T-helper 1 cell treated with Interleukin-12 subunit alpha and Interleukin-12 subunit beta and Interleukin-4 antibody, amounts not matched to agents 30 ng/mL and 1 ng/mL, for 36 hours (primary cell): ENCODE results near the gene SLC1A5. TPM values are rescaled to one million over a fixed set of nuclear protein-coding genes. Genes with fewer than 3 reads are reported as not detected.

ENCODE experiments used
- intact Hi-C: fragments of 100-400 bp; cut with micrococcal nuclease; formaldehyde crosslinking; loops from one replicate; pipeline ENCODE4 v1.15.1; 2024
- total RNA-seq: library from RNA; stranded (reverse); gene quantifications from 2 replicates; pipeline ENCODE4 v1.2.3, GENCODE V29; 2022

The SLC1A5 gene
- total RNA-seq, 1 donor from 2014 or later = 142 TPM

DNA sequence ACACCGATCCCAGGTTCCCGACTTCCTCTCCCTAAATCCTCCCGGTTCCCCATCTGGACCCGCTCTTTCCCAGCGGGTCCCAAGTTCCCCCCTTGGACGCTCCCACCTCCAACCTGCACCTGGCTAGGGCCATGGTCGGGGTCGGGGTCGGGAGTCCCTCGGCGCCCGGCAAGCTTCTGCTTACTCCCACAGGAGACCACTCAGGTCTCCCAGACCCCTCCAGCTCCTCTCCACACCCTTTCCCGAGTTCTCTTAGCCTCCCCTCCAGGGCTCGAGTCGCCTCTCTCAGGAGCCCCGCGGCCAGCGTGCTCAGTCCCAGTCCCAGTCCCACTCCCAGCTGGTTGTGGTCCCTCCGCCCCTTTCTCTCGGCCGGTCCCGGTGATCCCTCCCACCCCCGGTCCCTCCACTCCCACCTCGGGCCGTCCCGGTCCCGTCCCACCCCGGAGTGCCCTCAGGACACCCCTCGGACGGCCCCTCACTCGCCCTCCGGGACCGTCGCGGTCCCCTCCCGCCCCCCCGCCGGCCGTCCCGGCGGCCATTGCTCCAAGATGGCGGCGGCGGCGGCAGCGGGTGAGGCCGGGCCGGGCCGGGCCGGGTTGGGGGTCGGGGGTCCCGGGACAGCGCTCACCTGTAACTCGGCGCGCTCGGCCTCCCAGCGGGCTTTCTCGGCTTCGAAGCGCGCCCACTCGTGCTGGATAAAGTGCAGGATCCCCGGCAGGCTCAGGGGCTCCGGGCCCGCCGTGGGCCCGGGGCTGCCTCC is 42.7 kb downstream of the SLC1A5 start, which contains the start of gene FKRP:
Gene FKRP (plus strand): TSS at position 537 of the 760 bp plus-strand sequence. CDS start 9,394 bp downstream, outside the sequence.
- intact Hi-C loops = loop anchor here (1.0 to 5.0 kb wide), 4 partner anchors 17 to 145 kb away; partner anchors contain the start of genes CALM3 and SLC1A5

DNA sequence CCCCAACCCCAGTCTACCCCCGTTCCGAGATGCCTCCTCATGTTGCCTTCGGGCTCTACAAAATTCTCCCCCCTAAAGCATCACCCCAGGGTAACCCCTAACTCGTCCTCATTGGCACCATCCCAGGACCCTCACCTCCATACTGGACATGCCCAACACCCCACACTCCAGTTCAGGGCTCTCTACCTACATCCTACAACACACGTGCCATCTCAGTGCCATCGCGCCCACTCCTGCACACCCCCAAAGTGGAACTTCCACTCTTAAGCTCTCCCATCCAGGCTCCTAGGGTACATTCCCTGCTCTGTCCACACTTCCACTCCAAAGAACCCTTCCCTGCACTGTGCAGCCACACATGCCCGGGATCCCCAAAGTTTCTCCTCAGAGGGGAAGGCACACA is 43.4 kb downstream of the SLC1A5 start:
- intact Hi-C loops = loop anchor here (5.0 kb wide), 1 partner anchor 42 kb away; the partner anchor contains the start of gene SLC1A5

DNA sequence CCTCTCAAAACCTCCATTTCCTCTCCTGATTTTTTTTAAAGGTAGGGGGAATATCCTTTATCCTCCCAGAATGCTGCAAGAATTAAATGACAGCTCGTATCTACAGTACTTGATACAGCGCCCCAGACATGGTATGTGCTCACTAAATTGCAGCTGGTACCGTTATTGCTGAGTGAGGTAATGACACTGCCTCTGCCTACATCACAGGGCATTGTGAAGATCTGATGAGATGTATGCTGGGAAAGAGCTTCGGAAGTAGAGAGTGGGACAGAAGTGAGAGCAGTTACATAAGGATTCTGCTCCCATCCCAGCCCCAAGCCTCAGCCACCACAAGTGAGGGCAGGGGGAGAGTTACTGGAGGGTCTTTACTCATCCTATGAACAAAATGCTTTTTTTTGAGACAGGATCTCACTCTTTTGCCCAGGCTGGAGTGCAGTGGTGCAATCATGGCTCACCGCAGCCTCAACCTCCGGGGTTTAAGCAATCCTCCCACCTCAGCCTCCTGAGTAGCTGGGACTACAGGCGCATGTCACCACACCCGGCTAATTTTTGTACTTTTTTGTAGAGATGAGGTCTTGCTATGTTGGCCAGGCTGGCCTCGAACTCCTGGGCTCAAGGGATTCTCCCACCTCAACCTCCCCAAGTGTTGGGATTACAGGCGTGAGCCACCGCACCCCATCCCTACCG is 44.2 kb downstream of the SLC1A5 start:
- intact Hi-C loops = no loop called here

DNA sequence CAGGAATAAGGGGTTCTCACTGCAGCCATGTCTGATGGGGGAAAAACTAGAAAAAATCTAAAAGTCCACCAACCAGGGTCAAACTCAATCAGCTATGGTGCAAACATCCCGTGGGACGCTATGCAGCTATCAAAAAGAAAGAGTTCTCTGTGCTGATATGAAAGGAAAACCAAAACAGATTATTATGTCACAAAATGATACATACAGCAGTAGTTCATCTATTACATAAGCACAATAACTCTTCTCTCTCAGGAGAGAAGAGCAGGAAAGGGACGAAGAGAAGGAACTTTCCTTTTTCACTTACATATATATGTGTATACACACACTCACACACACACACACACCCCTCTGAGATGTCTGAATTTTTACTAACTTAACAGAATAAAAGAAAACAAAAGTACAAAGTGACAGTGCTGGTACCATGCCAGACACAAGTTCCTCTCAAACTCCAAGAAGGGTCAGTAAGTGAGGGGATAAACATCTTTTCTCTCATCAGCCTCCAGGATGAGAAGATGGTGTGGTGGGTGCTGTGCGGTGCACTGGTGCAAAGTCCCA is 45.4 kb downstream of the SLC1A5 start:
- intact Hi-C loops = no loop called here

DNA sequence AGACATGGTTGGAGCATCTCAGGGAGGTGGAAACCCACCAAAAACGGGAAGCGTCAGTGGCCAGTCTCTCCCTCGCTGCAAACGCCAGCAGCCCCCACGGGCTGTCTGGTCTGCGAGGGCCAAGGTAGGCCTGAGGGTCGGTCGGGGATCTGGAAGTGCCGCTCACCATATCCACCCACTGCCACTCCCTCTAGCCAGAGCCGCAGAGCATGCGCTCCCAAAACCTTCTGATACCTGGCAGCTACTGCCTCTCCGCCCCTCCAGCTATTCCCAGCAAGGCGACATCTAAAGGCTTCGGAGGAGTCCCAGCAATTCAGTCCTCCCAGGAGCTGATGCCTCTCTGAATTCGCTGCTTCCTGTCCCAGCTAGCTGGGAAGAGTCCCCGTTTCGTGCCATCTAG is 46.9 kb downstream of the SLC1A5 start:
- intact Hi-C loops = no loop called here

DNA sequence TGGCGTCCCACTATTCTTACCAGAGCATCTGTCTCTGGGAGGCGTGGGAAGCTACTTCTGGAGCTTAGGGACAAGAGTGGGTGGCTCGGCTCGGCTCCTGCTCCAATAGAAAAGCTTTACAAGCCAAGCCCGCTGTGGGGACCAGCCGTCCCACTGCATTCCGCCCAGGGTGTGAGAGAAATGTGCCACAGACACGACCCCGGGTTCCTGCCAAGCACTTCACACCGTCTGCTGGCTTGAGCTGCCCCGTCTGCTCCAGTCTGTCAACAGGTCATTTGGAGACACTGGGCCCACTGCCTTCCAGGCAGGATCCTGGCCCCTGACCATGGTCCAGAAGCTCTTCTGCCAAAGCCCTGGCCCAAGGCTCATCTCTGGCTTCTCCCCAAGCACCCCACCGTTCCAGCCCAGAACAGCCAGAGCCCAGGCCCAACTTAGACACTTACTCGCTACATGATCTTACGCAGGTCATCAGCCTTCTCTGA is 49.1 kb downstream of the SLC1A5 start:
- intact Hi-C loops = no loop called here

DNA sequence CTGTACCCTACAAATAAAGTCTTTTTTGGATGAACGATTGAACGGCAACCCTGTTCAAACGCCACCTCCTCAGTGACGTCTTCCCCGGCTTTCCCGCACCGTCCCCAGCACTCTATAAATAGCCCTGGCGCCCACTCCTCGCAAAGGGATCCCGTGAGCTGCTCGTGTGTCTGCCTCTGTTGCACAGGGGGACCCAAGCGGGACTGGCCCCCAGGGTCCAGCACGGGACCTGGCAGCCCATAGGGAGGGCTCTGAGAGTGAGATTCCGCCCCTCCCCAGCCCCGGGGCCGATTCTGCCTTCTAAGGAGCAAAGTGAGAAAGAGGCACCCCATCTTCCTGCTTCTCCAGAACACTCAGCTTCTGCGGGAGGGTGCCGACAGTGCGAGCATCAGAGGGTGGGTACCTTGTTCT is 50.6 kb downstream of the SLC1A5 start:
- intact Hi-C loops = no loop called here

DNA sequence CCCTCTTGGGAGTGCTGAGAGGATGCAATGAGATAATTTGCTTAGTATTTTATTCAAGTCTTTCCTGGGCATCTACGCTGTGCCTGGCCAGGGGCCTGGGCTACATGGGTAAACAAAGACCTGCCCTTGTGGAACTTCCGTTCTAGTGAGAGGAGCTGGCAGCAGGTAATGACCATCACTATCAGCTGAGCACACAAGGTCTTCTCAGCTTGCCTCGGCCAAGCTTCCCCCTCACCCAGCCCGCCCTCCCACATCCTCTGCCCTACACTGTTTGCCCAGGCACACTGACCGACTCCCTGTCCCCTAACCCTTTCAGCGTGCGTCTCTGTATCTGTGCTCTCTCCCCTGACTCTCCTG is 51.1 kb downstream of the SLC1A5 start:
- intact Hi-C loops = no loop called here

DNA sequence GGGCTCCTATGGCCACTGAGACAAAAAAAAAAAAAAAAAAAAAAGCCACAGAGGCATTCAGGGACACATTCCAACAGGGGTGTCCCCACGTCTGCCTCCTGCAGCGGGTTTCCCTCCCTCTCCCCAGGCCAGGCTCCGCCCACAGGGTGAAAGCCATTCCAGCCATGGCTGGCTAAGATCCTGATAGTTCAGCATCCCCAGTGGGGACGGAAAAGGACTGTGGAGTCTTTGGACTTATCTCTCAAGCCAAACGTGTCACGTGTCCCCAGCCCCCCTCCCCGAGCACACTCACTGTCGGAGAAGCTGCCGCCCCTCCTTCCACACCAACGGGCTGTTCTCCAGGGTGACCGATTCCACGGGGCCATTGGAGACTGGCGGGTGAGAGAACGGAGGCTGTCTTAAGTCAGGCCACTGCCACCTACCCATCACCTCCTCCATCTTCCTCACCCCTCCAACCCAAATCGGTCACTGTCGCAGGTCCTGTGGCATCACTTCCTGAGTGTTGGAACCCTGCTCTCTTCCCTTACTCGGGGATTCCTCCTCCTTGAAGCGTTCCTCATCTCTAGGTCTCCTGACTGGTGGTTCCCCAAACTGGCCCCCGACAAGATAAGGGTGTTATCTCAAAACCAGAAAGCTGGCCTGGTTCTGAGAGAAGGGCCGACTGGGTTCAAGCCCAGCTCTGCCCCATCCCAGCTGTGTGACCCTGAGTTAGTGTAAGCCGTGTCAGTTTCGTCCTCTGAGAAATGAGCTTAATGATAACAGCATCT is 51.7 kb downstream of the SLC1A5 start:
- intact Hi-C loops = no loop called here

DNA sequence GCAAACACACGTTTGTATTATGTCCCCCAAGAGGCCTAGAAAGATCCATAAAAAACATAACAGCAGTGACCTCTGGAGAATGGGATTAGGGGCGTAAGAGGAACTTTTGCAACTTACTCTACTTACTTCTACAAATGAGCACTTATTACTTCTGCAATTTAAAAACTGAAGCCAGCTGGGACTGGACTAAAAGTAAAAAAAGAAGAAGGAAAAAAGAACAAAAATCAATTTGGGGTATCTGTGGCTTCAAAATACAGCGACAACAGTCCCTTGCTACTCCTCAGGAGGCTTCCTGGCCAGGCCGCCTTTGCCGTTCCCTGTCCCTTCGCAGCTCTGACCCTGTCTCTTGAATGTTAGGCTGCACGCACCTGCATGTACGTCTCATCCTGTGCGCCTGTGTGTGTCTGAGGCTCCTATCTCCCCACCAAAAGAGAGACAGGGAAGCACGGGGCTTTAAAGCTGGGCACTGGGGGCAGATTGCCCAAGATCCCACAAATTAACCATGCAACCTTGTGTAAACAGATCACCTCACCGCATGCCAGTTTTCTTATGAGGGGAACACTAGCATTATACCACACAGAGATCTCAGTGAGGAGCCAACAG is 54.6 kb downstream of the SLC1A5 start:
- intact Hi-C loops = no loop called here

DNA sequence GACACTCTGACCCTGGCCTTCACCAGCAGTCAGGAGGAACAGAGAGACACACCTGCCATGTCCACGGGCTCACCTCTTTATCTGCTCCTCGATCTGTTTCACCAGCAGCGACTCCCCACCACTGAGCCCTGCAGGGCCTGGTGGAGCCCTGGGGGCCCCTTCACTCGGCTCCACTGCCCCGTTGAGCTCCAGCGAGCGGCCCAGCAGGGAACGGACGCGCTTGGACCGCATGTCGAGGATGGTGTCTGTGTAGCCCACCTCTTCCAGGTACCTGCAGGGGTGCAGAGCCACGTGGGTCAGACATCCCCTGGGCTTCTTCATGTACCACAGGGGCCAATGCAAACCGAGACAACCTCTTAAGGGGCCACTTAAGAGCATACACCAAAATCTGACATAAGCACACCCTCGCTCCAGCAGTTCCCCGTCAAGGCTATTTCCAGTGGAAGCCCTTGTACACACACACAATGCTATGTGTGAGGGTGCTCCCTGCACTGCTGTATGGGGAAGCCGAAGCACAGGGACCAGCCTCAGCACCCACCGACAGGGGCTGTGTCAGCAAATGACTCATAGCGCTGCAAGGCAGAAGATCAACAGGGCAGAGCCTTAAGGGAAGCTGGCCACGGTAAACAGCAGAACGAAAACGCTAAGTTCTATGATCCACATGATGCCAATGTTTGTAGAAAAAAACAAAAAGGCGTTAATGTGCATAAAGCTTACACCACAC is 55.3 kb downstream of the SLC1A5 start:
- intact Hi-C loops = no loop called here

DNA sequence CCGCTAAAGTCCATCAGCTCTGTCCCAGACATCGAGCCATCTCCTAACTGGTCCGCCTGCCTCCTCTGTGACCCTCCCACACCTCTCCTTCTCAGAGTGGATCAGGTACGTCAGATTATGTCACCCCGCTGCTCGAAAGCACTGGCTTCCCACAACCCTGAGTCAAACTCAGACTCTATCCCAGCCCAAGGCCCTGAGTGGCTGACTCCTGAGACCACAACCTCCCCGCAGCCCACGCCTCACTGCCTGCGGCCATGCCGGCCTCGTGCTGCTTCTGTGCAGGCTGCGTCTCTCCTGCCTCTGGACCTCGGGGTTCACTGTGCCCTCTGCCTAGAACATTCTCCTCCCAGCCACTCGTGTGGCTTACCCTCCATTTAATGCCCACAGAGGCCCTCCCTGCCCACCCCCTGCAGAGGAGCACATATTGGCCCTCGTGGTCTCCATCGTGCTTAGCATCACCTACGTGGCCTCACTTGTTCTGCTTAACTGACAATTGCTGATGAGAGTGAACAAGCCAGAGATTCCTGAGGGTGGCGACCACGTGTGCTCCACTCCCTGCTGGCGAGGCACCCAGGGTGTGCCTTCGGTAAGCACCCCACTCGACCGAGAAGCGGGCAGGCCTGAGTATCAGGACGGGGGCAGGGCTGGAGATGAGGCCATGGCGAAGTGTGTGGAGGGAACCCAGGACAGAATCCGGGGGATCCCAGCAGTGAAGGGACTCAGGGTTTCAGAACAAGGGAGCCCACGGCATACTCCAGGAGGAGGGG is 56.0 kb downstream of the SLC1A5 start:
- intact Hi-C loops = no loop called here

DNA sequence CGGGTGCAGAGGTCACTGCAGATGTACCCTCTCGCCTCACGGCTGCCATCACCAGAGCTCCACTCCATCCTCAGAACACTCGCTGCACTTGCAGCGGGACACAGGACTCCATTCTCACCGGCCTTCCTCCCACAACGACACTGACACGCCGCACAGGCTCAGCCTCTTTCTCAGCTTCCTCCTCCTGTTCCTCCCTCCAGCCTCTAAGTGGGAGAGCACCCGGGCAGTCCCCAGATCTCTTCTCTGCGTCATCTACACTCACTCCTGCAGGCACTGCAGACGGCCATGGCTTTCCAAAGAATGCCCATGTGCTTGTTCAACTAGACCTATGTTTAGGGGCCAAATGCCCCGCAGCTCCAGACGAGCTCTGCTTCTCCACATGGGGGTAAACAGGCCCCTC is 56.8 kb downstream of the SLC1A5 start:
- intact Hi-C loops = no loop called here

DNA sequence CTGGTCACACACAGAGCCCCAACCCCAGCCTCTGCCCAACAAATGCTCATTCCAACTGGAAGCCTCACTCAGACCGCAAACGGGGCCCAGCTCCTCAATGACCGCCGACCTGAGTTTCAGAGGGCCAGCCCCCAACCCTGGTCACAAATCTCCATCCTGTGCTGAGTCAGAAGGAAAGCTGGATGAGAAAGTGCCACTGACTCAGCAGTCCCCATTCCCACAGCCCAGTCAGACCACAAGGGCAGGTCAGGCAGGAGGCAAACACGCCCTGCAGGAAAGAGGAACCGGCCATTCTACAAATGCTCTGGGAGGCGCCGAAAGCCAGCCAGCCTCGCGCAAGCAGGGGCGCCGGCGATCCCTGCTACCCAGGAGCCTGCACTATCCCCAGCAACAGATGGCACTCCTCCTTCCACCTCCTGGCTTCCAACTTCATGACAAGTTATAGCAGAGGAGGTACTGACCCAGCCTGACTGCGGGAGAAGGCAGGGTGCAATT is 57.3 kb downstream of the SLC1A5 start:
- intact Hi-C loops = no loop called here

DNA sequence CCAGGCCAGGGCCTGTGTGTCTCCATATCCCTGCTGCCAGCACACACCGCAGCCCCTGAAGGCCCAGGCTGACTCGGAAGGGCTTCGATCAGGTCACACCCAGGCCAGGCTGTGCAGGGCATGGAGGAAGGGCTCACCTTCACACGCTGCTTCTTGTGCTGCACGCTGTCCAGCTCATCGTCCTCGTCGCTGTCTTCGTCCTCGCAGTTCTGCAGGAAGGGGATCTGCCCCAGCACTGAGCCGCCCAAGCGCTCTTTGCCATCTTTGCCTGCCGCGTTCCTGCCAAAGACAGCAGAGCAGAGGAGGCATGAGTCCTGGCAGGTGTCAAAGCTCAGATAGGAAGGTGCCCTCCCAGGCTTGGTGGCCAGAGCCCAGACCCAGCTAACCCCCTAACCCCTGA is 57.8 kb downstream of the SLC1A5 start:
- intact Hi-C loops = no loop called here

DNA sequence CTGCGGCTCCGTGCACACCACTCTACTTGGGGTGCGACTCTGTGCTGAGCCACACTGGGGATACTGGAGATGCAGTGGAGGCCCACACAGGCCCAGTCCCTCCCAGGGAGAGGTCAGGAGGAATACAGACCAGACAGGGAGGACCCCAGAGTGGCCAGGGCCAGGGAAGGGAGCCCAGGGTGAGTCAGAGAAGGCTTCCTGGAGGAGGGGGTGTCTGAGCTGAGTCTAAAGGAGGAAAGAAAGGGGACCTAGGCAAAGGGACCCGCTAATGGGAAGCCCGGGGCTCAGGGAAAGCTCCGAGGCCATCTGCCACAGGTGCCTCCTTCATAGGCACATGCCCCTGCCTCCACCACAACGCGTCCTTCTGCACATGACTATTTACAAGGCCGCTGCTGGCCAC is 58.2 kb downstream of the SLC1A5 start:
- intact Hi-C loops = no loop called here

DNA sequence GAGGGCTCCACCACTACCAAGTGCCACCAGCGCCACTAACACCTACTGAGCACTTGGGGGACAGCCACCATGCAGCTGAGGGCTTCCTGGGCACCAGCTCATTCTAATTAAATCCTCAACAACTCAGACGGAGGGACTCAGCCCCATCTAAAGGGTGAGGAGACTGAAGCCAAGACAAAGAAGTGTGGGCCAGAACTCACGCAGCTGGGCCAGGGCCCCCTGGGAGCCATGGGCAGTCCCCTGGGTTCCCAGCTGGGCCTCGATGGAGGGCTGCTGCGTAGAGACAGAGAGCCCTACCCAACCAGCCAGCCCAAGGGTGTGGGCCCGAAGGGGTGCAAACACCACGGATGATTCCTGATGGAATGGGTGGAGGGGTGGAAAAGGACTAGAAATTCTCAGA is 58.7 kb downstream of the SLC1A5 start:
- intact Hi-C loops = loop anchor here (2.0 kb wide), 1 partner anchor 17 kb away; the partner anchor contains the start of genes FKRP and STRN4

DNA sequence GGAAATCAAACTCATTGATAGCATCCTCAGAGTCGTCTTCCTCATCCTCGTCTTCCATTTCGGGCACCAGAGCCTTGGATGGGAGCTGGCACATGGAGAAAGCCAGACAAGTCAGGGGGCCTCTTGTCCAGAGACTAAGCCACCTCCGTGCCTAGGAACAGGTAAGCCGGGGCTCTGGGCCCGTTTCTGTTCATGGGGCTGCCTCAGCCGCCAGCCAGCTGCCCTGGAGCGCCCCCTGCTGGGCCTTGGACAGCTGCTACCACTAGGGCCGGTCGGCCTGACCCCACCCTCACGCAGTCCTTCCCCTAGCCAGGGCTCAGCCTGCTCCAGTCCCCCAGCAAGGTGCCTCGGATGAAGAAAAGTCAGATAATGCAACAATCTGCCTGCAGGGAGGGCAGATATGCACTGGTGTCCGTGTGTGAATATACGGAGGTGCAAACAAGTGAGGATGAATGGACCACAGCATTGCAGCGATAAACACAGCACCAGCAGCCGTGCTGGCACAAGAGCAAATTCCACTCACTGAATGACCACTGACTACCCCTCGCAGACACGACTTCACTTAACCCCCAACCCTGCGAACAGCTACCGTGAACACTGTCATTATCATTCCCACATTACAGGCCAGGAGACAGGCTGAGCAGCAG is 59.6 kb downstream of the SLC1A5 start:
- intact Hi-C loops = loop anchor here (1.0 to 2.0 kb wide), 4 partner anchors 11 to 200 kb away; partner anchors contain the start of genes FKRP and STRN4

DNA sequence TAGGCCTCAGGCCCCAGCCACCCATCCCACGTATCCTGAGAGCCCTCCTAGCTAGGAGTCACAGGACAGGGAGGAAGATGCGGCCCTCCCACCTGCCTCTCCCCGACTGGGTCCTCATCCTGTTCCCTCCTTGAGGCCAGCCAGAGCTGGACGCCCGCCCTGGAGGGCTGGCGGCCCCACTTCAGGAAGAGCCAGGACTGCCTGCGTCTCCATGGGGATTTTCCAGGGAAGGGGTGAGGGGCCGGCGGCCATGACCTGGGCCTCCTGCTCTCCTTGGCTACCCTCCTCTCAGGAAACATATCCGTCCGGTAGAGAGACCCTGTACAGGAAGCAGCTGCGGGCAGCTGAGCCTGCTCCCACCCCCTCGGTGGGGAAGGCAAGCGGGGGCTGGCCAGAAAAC is 60.2 kb downstream of the SLC1A5 start:
- intact Hi-C loops = loop anchor here (1.0 to 2.0 kb wide), 4 partner anchors 10 to 199 kb away; partner anchors contain the start of genes FKRP and STRN4
